ENCODE results near the gene PRIMA1.
"Not testable (repeated sequence)": the region's sequence is repeated elsewhere in the genome, so short reads cannot be mapped to it uniquely, and the experiment has no call there.

PRIMA1 gene, protein sequence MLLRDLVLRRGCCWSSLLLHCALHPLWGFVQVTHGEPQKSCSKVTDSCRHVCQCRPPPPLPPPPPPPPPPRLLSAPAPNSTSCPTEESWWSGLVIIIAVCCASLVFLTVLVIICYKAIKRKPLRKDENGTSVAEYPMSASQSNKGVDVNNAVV

DNA sequence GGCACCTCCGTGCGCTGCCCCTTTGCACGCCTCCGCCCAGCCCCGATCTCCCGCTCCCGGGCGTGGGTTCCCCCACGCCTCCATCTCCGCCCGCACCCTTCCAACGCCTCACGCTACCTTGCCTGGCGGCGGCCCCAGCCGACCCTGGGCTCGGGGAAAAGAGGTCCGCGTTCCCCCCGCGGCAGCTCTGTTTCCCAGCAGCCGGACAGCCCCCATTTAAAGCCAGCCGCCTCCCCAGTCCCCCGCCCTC, at the start of gene PRIMA1:
TSS of gene PRIMA1 (minus strand) at position 193 of the 250 bp plus-strand sequence. CDS start 767 bp downstream, outside the sequence.
- DNase-seq (ENCODE audit: low spot score): no peak

DNA sequence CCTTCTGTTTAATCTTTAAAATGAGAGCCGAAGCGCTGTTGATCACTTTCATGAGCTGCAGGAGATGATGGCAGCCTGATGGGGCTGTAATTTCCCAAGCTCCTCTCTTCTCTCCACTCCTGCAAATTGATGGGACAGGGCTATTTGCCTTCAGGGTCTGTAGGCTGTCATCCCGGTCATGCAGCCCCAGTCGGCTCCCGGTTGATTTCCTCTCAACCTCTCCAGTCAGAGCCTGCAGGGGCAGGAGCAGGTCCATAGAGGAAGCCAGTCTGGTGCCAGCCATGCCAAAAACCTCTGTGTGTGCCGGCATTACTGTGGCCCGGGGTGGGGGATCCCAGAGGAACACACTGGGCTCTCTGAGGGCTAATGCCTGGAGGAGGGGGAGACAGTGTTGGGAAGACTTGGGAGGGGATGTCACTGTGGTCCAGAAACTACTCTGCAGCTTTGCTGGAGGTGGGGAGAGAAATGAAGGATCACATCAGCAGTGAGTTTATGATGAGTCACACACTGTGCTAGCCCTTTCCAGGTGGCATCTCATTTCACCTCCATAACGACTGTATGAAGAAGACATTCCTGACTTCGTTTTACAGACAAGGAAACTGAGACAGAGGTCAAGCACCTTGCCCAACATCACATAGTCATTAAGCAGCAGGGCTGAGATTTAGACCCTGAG, 46.5 kb upstream of the PRIMA1 start:
- no peak for DNase-seq (ENCODE audit: low spot score)

DNA sequence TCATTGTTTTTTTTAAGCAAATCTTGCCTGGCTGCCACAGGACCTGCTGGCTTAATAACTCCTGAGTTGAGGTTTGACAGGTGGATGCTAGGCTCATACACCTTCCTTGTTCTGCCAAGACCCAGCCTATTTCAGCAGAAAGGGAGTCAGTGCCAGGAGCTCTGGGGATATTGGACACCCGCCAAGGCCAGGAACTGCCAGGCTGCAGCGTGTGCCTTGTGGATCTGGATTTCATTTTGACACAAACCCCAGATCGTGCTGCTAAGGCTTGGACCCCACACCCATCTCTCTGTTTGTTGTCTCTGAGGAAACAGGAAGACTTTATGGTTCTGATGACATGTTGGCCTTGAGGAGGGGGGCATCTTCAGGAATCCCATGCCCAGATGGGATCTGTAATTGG, 44.4 kb upstream of the PRIMA1 start:
- no peak for DNase-seq (ENCODE audit: low spot score)

DNA sequence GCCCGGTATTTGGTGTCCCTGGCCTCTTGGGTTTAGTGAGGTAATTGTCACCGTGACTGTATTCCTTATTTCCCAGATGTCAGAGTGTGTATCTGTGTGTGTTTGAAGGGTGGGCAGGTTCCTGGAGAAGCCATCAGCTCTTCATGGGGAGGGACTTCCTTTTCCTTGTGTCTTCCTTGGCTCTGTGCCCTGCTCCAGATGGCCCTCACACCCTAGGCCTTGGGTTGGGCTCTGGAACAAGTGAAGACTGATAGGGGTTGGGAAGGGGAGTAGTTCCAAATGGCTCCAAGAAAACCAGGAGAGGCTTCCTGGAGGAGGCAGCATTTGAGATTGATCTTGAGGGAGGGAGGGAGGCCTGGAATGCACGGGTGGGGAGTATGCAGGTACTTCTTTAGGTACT, 43.8 kb upstream of the PRIMA1 start:
- no peak for DNase-seq (ENCODE audit: low spot score)

DNA sequence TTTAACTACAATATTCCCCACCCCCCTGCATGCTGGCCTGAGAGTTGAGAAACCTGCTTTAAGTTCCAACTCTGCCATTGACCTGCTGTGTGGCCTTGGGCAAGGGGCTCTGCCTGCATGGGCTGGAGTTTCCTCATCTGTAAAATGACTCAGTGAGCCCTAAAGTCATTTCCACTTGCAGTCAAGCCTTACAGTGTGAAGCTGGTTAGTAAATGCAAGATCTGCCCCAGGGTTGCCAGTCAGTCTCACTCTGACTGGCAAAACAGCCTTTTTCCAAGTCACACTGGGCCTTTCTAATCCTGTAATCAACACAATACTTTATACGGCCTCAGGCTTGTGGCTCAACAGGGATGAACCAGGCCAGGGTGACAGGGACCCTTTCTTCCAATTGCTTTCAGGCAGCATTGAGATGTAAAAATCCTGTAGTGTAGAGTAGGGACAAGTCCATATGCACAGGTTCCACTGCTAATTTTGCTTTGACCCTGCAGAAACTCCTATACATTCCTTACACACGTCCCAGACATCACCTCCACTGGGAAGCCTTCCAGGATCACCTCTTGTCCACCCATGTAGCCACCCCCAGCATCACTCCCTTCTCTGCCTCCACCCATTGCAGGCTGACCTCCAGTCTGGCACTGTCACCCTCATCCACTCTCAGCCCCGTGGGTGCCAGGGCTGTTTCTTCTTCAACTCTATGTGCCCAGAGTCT, 42.6 kb upstream of the PRIMA1 start:
- no peak for DNase-seq (ENCODE audit: low spot score)

DNA sequence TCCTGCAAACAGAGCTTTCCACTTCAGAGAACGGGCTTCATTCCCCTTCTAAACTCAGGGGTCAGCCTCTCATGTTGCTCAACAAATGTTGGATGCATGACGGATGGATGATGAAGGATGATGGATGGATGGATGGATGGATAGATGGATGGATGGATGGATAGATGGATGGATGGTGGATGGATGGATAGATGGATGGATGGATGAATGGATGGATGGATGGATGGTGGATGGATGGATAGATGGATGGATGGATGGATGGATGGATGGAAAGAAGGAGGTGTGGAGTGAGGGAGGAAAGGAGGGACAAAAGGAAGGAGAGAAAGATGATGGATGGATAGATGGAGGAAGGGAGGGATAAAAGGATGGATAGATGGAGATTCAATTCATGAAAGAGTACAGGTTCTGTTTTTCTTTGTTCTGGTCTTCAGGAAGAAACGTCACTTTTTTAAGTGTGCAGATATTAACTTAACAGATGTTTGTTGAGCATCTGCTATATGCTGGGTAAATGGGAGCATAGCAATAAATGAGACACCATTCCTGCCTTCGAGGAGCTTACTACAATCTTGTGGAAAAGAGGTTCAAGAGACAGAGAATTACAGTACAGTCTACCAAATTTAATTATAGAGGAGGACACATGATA, 41.7 kb upstream of the PRIMA1 start:
- DNase-seq (ENCODE audit: low spot score): no peak

DNA sequence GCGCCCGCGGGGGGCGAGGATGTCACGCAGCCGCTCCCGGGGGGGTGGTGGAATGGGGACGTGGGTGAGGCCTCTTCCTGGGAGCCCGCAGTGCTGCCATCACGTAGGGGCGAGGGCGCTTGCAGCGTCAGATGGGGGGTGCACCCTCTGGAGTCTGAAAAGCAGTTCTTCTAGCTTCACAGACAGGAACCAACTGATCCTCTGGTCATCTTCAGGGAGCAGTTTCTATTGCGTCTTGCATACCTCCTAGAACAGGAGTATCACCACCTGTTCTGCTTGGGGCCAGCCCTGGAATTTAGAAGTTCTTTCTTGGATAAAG, 36.9 kb upstream of the PRIMA1 start:
- no peak for DNase-seq (ENCODE audit: low spot score)

DNA sequence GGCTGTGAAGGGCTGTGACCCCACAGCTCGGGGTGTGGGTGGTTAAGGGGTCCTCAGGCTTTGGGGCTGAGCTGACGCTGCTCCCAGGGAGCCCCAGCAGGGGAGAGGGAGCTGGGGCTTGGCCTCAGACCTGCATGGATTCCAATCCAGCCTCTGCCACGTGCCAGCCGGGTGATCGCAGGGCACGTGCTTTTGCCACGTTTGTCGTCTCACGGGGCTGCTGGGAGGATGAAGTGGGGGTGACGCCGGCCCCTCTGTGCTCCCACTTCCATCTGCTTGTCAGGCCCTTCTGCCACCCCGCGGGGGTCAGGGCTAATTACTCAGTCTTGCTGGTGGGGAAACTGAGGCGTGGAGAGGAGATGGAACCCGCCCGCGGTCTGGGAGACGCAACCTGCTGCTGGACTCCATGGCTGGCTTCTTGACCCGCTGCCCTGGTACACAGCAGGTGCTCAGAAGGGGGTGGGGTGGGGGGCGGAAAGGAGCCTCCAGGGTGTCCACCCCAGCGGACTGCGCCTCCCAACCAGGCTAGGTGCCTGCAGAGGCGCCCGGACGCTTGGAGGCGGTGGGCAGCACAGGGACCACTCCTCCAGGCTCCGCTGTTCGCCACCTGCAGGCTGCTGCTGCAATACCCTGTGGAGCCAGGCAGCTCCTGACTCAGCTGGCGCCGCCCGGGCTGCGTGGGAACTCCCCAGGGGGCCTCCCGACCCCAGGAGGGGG, 36.4 kb upstream of the PRIMA1 start:
- no peak for DNase-seq (ENCODE audit: low spot score)

DNA sequence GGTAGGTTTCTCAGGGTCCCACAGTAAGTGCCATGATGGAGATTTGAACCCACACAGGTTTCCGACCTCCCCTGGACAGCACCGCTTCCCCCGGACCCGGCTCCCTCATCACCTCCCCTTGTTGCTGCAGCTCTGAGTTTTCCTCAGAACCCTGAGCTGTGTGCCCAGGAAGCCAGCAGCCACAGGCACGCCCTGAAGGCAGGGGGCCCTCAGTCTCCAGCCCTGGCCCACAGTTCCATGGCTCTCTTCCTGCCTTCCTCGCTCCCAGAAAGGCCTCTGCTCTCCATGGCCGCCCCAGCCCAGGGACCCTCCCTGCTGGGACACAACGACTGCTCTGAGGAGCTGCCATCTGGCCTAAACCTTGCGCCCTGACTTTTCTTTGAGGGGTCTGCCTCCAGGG, 35.8 kb upstream of the PRIMA1 start:
- no peak for DNase-seq (ENCODE audit: low spot score)

DNA sequence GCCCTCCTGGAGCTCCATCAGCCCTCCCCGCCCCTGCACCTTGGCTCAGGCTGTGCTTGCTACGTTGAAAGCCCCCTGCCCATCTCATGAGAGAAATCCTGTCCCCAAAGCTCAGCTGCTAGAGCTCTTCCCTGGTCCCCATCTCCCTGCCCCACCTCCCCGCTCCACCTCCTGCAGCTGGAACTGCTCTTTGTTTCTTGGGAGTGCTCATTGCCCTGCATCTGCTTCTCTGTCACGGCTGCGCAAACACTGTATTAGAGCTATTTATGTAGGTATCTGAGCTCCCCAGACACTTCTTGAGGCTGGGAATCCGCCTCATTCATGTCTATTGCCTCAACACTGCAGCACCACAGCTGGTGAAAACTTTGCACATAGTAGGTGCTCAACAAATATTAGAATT, 32.8 kb upstream of the PRIMA1 start:
- DNase-seq (ENCODE audit: low spot score): no peak

DNA sequence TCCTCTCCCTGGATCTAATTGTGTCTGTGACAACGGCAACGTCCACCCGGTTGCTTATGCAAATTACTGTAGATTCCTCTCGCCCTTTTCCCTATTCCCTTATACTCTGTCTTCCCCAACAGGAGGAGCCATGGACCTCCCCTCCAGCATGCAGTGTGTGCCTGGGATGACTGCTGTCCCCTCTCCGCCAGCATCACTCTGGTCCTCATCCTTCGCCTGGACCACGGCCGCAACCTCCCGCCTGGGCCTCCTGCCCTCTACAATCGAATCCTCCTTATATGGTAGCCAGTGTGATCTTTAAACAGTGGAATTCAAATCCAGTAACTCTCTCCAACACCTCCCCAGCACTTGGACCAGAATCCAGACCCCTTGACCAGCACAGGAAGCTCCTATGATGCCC, 30.6 kb upstream of the PRIMA1 start:
- DNase-seq (ENCODE audit: low spot score): no peak

DNA sequence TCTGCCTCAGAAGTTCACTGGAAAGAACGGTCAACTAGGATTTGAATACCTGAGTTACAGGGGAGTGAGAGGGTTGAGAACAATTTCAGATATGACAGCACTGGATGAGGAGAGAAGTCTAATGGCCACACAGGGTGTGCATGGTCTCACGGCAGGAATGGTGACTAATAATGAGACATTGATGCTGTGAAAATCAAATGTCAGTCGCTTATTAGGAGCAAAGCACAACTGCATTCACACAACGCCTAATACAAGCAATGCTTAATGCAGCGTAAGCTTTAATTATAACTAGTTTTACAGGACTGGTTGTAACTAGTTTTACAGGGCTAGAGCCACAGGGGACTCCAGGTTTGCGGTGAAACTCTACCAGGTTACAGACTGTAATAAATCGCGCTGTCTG, 23.4 kb upstream of the PRIMA1 start:
- no peak for DNase-seq (ENCODE audit: low spot score)

DNA sequence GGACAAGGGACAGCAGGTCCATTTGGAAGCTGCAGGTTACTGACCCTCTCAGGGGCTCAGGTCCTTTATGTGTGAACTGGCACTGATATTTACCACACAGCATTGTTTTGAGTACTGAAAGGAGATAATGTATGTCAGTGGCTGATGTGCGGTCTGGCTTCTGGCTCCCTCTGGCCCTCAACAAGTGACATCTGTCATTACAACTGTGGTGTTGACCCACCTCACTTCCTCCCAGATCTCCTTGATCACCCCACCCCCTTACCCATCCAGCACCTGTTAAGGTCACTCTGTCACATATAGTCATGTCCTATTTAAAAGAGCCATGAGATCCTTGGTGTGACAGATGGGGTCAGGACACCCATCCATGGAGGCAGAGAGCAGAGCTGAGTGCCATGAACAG, 22.7 kb upstream of the PRIMA1 start:
- DNase-seq (ENCODE audit: low spot score): no peak

DNA sequence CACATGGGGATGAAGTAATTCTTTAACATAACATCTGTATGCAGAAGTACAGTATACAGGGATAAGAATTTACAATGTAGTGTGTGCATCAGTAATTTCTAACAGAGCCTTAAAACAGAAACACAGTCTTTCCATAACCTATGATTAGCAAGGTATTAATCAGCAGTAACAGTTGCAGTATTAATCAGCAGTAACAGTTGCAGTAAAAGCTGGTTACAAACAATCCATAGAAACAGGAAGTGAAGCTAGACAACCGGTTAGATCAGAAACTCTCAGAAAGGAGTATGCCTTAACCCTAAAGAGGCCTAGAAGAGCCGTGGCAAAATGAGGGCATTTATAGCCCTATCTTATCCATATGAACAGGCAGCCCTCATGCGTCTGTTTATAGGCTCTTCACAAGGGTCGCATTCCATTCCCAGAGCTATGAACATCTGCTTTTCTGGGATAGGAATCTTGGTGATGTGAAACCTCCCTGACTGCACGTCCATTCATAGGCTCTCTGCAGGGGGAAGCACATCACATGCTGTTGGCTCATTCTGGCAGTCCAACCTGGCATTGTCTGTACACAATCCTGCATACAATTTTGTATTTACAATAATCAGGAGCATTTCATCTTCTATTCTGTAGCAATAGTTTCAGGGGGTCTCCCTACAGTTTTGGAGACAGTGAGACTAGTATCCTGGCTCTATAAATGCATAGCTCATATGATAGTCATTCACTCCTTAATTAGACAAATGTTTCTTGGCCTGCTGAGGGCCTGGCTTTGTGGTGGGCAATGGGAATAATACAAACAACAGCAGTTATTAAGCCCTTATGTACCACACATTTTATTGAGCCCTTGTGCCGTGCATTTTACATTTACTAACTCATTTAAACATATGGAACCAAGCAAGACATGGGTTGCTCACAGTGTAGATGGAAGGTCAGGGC, 21.5 kb upstream of the PRIMA1 start:
- not testable (repeated sequence) for DNase-seq (ENCODE audit: low spot score)

DNA sequence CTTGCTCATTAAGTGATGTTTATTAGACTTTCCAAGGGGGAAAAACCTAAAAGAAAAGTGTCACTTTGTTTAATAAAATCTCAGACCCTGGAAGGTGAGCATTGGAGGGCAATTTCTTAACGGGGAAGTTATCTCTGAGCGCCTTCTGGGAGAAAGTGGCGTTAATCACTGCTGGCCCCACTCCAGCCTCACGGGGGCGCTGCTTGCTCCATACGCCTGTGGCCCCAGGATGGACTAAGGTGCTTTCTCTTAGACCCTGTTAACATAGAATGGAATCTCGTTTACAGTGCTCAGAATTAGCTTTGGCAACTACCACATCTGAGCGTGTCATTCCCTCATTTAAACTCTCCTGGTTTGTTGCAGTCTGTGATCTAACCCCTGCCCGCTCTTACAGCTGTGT, 16.4 kb upstream of the PRIMA1 start:
- no peak for DNase-seq (ENCODE audit: low spot score)

DNA sequence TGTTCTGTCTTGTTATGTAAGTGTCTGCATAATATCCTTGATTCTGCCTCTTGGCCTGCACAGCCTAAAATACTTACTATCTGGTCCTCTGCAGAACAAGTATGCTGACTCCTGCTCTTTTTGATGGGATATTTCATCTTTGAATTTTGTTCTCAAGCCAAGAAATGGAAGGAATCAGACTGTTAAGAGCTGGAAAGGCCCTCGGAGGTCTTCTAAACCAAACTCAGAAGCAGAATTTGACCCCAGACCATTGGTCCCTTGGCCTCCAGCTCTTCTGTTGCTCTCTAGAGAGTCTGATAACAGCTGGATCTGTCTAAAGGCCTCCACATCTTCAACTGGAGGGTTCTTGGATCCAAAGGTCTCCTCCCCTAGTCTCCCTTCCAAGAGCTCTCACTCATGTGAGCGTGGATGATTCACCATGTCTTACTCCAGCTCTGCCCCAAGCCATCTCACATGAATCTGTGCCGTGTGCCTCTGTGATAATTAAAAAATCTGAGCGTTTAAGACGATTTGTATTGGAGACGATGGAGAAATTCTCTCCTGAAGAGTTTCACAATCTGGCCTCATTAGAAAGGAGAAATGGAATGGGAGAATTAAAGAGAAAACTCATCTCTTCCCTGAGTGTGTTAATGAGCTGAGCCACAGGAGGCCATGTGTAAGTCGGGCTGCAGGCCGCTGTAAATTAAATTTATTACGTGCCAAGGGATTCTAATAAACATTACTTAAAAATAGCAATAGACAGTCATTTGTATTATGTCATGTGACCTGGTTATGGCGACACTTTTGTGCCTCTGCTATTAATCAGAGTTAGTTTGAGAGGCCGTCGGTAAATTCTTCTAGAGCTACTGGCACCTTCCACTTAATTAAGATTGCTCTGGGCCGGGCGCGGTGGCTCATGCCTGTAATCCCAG, 15.4 kb upstream of the PRIMA1 start:
- DNase-seq (ENCODE audit: low spot score): no peak

DNA sequence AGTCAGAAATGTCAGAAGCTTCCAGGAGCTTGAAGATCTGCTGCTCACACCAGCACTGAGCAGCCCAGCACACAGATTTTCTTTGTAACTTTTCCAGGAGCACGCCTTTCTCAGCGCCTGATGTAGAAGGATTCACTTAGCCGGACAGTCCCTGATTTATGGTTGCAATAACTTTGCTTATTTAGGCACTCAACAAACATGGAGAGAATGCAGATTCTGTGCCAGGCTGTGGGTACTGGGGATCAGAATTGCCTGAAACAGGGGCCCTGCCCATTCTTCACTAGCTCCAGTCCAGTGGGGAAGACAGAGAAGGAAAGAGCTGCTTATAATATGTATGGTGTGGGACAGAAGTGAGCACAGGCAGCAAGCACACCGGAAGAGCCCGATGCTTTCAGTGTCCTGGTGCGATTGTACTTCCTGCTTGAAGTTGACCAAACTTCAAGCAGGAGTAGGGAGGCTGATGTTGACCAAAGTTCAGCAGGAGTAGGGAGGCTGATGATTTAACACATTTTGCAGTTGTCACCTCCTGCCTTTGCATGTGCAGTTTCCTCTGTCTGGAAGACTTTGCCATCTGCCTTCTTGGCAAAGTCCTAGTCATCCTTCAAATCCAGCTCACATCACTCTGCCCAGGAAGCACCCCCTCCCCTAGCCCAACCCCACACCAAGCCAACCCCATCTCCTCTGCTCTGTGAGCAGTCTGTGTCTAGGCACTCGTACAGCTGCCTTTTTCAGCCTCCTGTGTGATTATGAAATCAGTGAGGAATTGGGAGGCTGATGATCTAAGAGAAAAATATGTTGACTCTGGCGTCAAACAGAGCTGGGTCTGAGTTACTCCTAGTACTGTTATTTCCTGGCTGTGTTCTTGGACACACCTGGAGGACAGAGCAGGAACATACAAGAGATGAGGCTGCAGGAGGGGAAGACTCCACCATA, 12.0 kb upstream of the PRIMA1 start:
- no peak for DNase-seq (ENCODE audit: low spot score)

DNA sequence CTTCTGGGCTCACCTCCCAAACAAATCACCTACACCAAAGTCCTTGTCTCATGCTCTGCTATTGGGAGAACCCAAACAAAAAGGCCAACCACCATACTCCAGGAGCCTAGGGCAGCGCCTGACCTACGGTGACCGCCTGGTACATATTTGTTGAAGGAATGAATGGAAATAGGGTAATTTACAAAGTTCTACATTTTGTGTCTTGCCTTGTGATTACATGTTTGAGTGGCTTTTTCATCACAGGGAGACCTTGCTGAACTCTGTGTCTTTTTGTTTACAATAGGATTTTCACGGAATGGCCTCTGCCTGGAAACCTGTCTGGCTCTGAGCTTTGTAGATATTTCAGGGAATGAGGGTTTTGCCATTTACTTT, 11.3 kb upstream of the PRIMA1 start:
- DNase-seq (ENCODE audit: low spot score): no peak

DNA sequence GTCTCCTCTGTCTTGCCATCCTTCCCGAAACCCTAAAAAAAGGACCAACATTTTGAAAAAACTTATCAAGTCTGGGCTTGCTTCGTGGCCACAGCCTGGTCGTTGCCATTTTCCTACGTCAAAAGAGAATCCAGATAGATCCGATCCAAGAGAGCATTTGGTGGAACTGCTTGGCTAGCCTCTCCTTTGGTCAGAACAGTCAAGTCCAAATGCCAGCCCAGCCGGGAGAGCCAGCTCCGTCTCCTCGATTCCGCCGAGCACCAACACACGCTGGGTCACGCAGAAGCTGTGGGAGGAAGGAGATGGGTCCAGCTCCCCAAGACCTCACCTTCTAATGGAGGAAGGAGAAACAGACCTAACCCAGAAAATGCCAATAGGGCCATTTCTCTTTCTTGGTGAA, 9.3 kb upstream of the PRIMA1 start:
- no peak for DNase-seq (ENCODE audit: low spot score)

DNA sequence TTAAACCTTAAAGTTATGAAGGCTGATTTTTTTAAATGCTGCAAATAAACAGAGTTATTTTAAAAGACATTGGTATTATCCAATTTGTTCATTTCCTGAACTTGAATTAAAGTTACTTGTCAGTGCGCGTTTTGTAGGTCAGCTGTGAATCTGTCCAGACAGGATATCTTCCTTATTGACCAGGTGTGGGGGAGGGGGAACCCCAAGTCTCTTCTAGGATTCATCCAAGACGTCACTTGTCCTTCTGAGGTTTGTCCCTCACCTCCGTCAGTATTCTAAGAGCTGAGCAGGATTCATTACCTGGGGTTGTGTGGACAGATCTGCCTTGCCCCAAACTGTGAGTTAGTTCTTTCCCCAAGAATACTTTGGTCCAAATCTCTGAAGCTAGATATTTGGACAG, 8.8 kb upstream of the PRIMA1 start:
- no peak for DNase-seq (ENCODE audit: low spot score)
